HPDE6-E6E7 (cell line): ENCODE data around the gene CLBA1.
A peak's percentile ranks its signal among the peaks of the same experiment; 100 is the strongest.
"Not testable (repeated sequence)": the region's sequence is repeated elsewhere in the genome, so short reads cannot be mapped to it uniquely, and the experiment has no call there.

Experiments
- DNase-seq: peaks from one replicate; pipeline ENCODE4 v3.0.0; 2011; ENCODE audit warnings: missing footprints; ENCODE audit errors: extremely low spot score

Gene CLBA1

DNA sequence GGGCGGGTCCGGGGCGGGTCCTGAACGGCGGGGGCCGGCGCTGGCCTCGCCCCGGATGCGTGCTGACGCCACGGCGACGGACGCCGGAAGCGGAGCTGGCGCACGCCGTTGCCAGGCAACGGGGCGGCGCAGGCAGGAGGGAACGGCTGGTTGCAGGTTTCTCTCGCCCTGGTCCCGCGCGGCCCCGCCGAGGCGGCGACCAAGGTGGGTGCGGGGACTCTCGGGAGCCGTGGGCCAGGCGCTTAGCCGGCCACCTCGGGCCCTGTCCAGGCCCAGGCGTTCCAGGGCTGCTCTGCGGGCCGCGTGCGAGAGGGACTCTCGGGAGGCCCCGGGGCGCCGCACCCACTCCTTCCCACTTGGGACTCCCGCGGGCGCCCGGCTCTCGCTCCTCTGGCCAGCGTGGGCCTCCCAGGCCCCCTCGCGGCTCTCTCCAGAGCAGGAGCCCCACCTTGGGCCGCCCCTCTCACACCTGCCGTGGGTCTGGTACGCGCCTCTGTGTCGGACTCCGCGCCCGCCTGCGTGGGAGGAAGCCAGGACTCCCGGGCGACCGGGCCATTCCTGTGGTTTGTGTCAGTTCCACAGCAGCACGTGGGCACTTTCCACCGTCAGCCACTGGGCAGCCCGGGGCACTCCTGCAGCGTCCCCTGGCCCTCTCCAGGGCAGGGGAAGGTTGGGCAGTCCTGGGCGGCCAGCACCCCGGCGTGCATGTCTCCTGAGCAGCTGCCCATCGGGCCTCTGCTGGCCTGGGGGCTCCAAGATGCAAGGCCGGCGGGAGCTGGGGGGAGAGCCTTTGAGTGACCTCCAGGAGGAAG is at the start of gene CLBA1:
CLBA1 (plus strand) TSS at position 114 of the 812 bp plus-strand sequence; CDS start at position 758, 644 bp downstream.
- peak; percentile 89 for DNase-seq

DNA sequence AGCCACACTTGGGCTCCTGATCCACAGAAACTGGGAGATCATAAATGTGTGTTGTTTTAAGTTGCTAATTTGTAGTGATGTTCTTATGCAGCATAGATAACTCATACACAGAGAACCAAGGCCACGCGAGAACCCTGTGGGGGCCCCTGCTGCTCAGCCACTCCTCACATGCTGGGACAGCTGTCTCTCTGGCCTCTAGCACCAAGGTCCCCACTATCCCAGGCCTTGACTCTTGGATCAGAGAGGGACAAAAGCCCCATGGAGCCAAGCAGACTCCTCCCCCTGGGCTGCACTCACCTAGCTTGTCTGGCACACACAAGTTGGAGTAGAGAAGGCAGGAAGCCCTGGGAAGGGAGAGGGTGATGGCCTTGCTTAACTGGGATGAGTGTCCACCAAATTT is 49.6 kb upstream of the CLBA1 start:
- no peak for DNase-seq

DNA sequence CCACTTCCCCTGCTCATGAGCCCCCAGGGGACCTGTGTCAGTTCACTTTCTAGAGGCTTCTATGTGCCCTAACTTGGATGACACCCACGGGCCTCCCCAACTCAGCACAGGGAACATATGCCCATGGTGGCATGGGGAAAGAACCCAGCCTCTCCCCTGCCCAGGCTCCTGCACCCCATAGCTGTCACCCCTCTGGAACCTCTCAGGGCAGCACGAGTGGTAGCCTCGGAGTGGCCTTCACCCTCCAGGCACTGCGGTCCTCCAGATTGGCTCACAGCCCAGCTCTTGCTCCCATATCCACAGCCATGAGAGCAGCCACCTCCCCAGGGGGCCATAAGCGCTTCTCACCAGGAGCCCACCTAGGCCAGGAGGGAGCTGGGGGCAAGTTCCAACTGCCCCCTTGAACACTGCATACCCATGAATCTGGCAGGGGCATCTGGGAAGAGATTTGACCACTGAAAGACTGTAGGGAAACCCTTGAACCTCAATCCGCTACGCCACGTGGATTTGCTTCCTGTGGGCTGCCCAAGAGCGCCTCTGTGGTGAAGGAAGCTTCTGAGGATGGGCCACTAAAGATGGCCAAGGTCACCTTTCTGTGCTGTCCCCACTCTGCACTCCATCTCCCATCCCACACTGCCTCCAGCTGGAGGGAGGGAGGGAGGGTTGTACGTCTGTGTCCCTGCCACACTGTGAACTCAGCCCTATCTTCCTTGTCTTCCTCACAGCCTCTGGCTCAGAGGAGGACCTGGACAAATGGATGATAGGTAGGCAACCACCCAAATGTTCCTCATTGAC is 49.0 kb upstream of the CLBA1 start:
- no peak for DNase-seq

DNA sequence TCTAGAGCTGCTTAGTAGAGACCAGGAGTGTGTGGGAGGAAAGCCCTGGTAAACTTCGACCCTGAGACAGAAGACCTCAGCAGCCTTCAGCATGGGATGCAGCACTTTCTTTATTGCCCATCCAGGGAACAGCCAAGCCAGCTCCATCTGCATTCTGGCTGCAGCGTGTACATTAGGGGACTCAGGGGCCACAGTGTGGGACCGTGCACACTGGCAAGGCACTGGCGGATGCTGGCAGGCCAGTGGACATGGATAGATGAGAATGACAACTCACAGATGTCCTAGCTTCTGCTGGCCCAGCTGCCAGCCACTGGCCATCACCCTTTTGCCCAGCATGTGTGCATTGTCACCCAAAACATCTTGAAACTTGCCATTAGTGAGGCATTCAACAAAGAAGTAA is 48.4 kb upstream of the CLBA1 start:
- no peak for DNase-seq

DNA sequence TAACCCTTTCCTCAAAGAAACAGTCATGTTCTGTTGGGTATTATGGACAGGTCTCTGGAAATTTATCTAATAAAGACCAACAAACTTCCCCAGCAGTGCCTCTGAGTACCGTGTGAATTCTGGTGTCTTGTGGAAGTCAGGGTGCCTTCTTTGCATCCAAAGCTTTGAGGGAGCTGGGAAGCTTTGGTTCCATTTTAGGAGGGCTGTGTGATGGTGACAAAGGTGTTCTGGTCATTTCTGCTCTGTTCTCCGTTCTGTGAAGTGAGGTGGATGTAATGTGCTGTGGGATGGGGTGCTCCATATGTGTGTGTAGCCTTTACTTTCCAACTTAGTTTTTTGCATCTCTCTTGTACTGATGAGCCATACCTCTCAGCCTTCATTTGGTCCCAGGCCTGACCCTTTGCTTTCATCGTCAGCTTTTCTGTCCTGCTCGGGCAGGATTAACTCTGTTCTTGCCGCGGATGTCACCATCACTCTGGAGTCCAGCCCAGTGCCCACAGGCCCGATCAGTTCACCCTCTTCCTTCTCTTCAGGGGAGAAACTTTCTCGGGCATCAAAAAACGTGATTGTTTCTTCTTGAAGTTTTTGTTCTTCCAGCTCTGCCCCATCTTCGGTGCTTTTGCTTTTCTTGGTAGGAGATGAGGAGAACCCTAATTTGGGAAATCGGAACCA is 47.8 kb upstream of the CLBA1 start:
- DNase-seq = no peak

DNA sequence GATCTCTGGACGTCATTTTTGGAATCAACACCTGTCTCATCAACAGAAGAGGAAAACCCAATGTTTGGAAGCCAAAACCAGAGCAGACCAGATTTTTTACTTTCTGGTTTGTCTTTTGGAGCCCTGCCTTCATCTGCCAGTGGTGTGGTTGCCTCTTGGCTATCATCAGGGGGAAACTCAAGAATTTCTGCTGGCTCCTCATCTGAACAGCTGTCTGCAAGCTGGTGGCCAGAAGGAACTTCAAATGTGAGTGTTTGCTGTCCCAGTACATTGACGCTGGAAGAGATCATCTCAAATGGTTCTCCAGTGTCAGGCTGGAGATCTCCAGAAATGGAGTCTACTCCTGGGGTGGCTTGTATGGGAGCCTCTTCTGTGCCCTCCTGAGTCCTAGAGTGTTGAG is 47.2 kb upstream of the CLBA1 start:
- DNase-seq = no peak

DNA sequence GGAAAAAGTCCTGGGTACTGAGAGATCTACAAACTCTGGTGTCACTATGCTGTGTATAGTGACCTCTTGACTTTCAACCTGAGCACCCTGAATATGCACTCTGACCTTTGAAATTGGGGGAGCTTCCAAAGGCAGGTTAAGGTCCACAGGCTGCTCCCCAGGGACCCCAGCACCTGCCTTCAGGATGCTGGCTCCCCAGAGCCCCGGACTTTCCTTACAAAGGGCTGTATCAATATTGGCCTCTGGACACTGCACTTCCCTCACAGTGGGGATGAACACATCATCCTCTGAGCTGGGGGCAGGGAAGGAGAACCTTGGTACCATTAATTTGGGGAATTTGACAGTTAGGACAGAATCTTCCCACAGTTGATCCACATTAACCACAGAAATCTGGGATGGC is 46.6 kb upstream of the CLBA1 start:
- no peak for DNase-seq

DNA sequence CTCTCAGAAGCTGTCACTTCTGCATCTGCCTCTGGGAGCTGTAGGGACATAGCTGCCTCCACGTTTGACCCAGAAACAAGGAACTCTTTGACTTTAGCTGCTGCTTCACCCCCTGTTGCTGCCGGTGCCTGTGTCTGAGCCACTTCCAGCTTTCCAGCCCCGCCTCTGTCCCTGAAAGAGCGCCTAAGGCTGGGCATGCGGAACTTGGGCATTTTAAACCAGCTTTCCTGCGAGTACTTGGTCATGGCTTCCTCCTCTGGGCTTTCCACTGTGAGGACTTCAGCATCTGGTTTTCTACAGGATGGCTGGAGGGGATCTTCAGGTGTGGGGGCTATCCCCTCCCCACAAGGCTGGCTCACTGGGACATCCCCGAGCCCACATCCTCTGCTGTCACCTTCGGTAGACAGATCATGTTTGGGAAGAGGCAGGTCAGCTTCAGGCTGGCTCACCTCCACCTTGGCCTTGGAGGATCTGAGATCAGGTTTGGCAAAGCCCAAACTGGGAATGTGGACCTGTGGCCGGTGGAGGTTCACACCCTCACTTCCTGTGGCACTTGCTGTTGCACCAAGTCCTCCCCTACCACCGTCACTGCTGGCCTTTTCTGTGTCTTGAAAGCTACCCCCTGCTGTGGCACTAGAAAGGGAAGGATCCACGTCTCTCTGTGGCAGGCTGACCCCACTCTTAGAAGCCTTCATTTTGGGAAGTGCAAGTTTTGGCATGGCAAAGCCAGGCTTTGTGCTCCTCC is 45.8 kb upstream of the CLBA1 start:
- no peak for DNase-seq

DNA sequence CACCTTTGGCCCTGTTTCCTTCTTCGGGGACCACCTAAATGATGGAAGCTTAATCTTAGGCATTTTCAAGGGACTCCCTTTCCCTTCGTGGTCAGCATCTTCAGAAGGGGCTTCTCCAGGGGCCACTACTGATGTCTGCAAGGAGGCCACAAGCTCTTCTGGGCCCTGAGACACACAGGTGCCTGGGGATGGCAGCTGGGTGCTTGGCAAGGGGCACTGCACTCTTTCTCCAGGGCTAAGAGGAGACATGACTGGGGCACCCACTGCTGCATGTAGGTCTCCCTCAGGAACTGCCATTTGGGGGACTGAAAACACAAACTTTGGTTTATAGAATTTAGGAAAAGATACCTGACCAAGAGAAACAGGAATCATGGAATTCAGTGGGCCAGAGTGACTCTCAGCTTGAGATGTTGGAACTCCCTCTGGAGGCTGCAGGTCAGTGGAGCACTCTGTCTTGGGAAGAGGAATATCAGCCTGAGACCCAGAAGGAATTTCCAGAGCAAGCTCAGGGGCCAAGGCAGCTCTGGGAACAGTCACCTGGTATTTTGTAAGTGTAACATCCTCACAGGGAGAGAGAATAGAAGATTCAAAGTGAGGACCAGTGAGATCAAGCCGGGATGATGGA is 45.0 kb upstream of the CLBA1 start:
- DNase-seq = no peak

DNA sequence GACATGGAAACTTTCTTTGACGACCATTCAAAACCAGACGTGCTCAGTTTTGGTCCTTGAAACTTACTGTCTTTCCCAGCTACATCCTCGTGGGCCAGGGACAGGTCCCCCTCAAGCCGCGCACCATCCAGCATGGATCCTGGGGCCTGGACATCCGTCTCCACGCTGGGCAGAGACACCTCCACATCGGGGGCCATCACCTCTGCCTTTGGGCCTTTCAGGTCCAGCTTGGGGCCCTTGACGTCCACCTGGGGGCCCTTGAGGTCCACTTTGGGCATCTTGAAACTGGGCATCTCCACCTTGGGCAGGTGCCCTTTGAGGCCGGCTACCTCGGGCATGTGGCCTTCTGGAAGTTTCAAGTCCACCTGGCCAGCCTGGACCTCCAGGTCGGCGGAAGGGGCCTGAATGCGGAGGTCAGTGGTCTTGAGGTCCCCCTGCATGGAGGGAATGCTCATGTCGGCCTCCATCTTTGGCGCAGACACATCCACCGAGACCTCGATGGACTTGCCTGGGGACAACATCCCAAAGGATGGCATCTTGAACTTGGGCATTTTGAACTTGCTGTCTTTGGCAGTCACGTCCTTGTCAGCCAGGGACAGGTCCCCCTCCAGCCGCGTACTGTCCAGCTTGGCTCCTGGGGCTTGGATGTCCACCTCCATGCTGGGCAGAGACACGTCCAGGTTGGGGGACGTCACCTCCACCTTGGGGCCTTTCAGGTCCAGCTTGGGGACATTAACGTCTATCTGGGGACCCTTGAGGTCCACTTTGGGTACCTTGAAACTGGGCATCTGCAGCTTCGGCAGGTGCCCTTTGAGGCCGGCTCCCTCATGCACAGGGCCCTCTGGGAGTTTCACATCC is 43.9 kb upstream of the CLBA1 start:
- DNase-seq = no peak

DNA sequence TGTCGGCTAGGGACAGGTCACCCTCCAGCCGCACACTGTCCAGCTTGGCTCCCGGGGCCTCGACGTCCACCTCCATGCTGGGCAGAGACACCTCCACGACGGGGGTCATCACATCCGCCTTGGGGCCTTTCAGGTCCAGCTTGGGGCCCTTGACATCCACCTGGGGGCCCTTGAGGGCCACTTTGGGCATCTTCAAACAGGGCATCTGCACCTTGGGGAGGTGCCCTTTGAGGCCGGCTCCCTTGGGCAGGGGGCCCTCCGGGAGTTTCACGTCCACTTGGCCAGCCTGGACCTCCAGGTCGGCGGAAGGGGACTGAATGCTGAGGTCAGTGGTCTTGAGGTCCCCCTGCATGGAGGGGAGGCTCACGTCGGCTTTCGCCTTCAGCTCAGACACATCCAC is 43.0 kb upstream of the CLBA1 start:
- DNase-seq = no peak

DNA sequence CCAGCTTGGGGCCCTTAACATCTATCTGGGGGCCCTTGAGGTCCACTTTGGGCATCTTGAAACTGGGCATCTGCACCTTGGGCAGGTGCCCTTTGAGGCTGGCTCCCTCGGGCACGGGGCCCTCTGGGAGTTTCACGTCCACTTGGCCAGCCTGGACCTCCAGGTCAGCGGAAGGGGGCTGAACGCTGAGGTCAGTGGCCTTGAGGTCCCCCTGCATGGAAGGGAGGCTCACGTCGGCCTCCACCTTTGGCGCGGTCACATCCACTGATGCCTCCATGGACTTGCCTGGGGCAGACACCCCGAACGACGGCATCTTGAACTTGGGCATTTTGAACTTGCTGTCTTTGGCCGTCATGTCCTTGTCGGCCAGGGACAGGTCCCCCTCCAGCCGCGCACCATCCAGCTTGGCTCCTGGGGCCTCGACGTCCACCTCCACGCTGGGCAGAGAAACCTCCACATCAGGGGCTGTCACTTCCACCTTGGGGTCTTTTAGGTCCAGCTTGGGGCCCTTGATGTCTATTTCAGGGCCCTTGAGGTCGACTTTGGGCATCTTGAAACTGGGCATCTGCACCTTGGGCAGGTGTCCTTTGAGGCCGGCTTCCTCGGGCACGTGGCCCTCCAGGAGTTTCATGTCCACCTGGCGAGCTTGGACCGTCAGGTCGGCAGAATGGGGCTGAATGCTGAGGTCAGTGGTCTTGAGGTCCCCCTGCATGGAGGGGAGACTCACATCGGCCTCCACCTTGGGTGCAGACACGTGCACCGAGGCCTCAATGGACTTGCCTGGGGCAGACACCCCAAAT is 42.2 kb upstream of the CLBA1 start:
- not testable (repeated sequence) for DNase-seq

DNA sequence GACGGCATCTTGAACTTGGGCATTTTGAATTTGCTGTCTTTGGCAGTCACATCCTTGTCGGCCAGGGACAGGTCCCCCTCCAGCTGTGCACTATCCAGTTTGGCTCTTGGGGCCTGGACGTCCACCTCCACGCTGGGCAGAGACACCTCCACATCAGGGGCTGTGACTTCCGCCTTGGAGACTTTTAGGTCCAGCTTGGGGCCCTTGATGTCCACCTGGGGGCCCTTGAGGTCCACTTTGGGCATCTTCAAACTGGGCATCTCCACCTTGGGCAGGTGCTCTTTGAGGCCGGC is 41.6 kb upstream of the CLBA1 start:
- not testable (repeated sequence) for DNase-seq

DNA sequence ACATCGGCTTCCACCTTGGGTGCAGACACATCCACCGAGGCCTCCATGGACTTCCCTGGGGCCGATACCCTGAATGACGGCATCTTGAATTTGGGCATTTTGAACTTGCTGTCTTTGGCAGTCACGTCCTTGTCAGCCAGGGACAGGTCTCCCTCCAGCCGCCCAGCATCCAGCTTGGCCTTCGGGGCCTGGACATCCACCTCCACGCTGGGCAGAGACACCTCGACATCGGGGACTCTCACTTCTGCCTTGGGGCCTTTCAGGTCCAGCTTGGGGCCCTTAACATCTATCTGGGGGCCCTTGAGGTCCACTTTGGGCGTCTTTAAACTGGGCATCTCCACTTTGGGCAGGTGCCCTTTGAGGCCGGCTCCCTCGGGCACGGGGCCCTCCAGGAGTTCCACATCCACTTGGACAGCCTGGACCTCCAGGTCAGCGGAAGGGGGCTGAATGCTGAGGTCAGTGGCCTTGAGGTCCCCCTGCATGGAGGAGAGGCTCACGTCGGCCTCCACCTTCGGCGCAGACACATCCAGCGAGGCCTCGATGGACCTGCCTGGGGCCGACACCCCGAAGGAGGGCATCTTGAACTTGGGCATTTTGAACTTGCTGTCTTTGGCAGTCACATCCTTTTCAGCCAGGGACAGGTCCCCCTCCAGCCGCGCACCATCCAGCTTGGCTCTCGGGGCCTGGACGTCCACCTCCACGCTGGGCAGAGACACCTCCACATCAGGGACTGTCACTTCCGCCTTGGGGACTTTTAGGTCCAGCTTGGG is 41.0 kb upstream of the CLBA1 start:
- not testable (repeated sequence) for DNase-seq

DNA sequence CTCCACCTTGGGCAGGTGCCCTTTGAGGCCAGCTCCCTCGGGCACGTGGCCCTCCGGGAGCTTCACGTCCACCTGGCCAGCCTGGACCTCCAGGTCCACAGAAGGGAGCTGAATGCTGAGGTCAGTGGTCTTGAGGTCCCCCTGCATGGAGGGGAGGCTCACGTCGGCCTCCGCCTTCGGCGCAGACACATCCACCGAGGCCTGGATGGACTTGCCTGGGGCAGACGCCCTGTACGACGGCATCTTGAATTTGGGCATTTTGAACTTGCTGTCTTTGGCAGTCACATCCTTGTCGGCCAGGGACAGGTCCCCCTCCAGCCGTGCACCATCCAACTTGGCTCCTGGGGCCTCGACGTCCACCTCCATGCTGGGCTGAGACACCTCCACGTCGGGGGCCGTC is 40.3 kb upstream of the CLBA1 start:
- not testable (repeated sequence) for DNase-seq

DNA sequence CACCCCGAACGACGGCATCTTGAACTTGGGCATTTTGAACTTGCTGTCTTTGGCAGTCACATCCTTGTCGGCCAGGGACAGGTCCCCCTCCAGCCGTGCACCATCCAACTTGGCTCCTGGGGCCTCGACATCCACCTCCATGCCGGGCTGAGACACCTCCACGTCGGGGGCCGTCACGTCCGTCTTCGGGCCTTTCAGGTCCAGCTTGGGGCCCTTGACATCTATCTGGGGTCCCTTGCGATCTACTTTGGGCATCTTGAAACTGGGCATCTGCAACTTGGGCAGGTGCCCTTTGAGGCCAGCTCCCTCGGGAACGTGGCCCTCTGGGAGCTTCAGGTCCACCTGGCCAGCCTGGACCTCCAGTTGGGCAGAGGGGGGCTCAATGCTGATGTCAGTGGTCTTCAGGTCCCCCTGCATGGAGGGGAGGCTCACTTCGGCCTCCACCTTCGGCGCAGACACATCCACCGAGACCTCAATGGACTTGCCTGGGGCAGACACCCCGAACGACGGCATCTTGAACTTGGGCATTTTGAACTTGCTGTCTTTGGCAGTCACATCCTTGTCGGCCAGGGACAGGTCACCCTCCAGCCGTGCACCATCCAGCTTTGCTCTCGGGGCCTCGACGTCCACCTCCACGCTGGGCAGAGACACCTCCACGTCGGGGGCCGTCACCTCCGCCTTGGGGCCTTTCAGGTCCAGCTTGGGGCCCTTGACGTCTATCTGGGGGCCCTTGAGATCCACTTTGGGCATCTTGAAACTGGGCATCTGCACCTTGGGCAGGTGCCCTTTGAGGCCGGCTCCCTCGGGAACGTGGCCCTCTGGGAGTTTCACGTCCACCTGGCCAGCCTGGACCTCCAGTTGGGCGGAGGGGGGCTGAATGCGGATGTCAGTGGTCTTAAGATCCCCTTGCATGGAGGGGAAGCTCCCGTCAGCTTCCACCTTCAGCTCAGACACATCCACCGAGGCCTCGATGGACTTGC is 39.3 kb upstream of the CLBA1 start:
- not testable (repeated sequence) for DNase-seq

DNA sequence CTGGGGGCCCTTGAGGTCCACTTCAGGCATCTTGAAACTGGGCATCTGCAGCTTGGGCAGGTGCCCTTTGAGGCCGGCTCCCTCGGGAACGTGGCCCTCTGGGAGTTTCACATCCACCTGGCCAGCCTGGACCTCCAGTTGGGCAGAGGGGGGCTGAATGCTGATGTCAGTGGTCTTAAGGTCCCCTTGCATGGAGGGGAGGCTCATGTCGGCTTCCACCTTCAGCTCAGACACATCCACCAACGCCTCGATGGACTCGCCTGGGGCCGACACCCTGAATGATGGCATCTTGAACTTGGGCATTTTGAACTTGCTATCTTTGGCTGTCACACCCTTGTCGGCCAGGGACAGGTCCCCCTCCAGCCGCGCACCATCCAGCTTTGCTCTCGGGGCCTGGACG is 38.4 kb upstream of the CLBA1 start:
- DNase-seq = not testable (repeated sequence)
